GM12878 (cell line): ENCODE data around the gene GNA14.

Experiments
- CHD1 ChIP-seq: IDR thresholded peaks from 2 replicates; pipeline ENCODE4 v1.6.1; 2012; ENCODE audit warnings: low read depth, low read length, improper control_type of control experiment
- EP300 ChIP-seq, 2 experiments: fragments of 150-350 bp in 1 of 2; IDR thresholded peaks; 2 replicates each; pipeline ENCODE4 v1.6.1; 2011 to 2012; ENCODE audit warnings: low read depth in 2 of 2, low read length in 2 of 2, borderline replicate concordance in 1 of 2, improper control_type of control experiment in 1 of 2, inconsistent platforms in 1 of 2; ENCODE audit not compliant: control insufficient read depth in 1 of 2
- EZH2 ChIP-seq: IDR thresholded peaks from 2 replicates; pipeline ENCODE4 v1.6.1; 2012; ENCODE audit warnings: low read depth, mild to moderate bottlenecking, control low read depth, inconsistent platforms, low read length, borderline replicate concordance; ENCODE audit not compliant: control insufficient read depth
- GABPA ChIP-seq: IDR thresholded peaks from 2 replicates; pipeline ENCODE4 v1.6.1; 2014; ENCODE audit warnings: antibody characterized with exemption, low read depth, mild to moderate bottlenecking, inconsistent platforms
- MXI1 ChIP-seq: fragments of 150-350 bp; IDR thresholded peaks from 2 replicates; pipeline ENCODE4 v1.6.1; 2011; ENCODE audit warnings: low read depth, mild to moderate bottlenecking, inconsistent platforms, low read length, improper control_type of control experiment
- NFYB ChIP-seq: IDR thresholded peaks from 2 replicates; pipeline ENCODE4 v1.6.1; 2011; ENCODE audit warnings: low read depth, mild to moderate bottlenecking, low read length, improper control_type of control experiment, moderate library complexity; ENCODE audit not compliant: insufficient read depth
- REST ChIP-seq: IDR thresholded peaks from 2 replicates; pipeline ENCODE4 v1.6.1; 2012; ENCODE audit warnings: mild to moderate bottlenecking, low read depth, low read length
- SIX5 ChIP-seq: IDR thresholded peaks from 2 replicates; pipeline ENCODE4 v1.6.1; 2011; ENCODE audit warnings: mild to moderate bottlenecking, low read depth, low read length, moderate library complexity; ENCODE audit not compliant: severe bottlenecking
- TCF12 ChIP-seq: IDR thresholded peaks from 2 replicates; pipeline ENCODE4 v1.6.1; 2011; ENCODE audit warnings: low read depth, mild to moderate bottlenecking, low read length
- ZNF274 ChIP-seq: IDR thresholded peaks from one replicate; pipeline ENCODE4 v1.8.0; 2011; ENCODE audit not compliant: insufficient read length, insufficient read depth
- ZNF622 ChIP-seq: fragments of 450-650 bp; IDR thresholded peaks from 2 replicates; pipeline ENCODE4 v1.6.1; 2017; ENCODE audit warnings: mild to moderate bottlenecking, inconsistent platforms
- TF ChIP-seq, protein P1 (sequence below), 3 experiments: IDR thresholded peaks in 2 of 3; conservative IDR thresholded peaks in 1 of 3; 2 replicates each; pipeline ENCODE4 v1.5.1; 2011; ENCODE audit warnings: low read depth in 3 of 3, low read length in 3 of 3, mild to moderate bottlenecking in 3 of 3, control low read depth in 2 of 3, moderate library complexity in 2 of 3, inconsistent platforms in 1 of 3, mixed read lengths in 1 of 3; ENCODE audit not compliant: control insufficient read depth in 2 of 3, insufficient read depth in 1 of 3; ENCODE audit errors: extremely low read depth in 1 of 3

DNA sequence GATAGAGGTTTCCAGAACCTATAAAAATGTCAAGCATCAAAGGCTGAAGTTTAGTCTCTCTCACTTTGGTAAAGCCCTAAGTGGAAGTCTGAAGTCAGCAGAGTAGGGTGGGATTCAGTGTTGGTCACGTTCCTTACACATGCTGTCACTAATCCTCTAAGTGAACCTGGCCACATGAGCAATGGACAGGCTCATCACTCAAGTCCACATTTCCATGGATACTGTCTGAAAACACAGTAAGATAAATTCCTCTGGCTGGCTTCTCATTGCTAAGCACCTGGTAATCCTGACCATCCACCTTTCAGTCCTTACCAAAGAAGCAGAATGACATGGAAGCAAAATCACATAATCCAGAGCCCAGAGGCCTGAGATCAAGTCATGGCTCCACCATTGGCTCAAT is 43.8 kb downstream of the GNA14 start:
- TF ChIP-seq CHD1 = no peak
- no peak for TF ChIP-seq TCF12
- TF ChIP-seq GABPA = no peak
- TF ChIP-seq, protein P1, sequence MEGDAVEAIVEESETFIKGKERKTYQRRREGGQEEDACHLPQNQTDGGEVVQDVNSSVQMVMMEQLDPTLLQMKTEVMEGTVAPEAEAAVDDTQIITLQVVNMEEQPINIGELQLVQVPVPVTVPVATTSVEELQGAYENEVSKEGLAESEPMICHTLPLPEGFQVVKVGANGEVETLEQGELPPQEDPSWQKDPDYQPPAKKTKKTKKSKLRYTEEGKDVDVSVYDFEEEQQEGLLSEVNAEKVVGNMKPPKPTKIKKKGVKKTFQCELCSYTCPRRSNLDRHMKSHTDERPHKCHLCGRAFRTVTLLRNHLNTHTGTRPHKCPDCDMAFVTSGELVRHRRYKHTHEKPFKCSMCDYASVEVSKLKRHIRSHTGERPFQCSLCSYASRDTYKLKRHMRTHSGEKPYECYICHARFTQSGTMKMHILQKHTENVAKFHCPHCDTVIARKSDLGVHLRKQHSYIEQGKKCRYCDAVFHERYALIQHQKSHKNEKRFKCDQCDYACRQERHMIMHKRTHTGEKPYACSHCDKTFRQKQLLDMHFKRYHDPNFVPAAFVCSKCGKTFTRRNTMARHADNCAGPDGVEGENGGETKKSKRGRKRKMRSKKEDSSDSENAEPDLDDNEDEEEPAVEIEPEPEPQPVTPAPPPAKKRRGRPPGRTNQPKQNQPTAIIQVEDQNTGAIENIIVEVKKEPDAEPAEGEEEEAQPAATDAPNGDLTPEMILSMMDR (IDR thresholded peaks at IDR 0.05 in 2 of 3, conservative IDR thresholded peaks at IDR 0.05 in 1 of 3; ENCODE audit: control insufficient read depth in 2 of 3, extremely low read depth in 1 of 3, insufficient read depth in 1 of 3, low read depth in 3 of 3, low read length in 3 of 3) = no peak
- TF ChIP-seq ZNF274 = no peak
- TF ChIP-seq EZH2 = no peak
- no peak for TF ChIP-seq ZNF622
- TF ChIP-seq SIX5 = no peak
- TF ChIP-seq MXI1 = no peak
- TF ChIP-seq NFYB = no peak
- no peak for TF ChIP-seq EP300 (IDR thresholded peaks at IDR 0.05; ENCODE audit: borderline replicate concordance in 1 of 2, control insufficient read depth in 1 of 2, low read depth in 2 of 2, low read length in 2 of 2)
- TF ChIP-seq REST = no peak
